SKM-1 treated with dmso at 0.1 percent for 144 hours (cell line): ENCODE measurements around the gene FAM135A.
"Not testable (repeated sequence)": the region's sequence is repeated elsewhere in the genome, so short reads cannot be mapped to it uniquely, and the experiment has no call there.

Experiments
- DNase-seq: peaks from one replicate; lab custom pipeline; 2025; ENCODE audit not compliant: unreplicated experiment; lab: John Stamatoyannopoulos, UW

Gene FAM135A

DNA sequence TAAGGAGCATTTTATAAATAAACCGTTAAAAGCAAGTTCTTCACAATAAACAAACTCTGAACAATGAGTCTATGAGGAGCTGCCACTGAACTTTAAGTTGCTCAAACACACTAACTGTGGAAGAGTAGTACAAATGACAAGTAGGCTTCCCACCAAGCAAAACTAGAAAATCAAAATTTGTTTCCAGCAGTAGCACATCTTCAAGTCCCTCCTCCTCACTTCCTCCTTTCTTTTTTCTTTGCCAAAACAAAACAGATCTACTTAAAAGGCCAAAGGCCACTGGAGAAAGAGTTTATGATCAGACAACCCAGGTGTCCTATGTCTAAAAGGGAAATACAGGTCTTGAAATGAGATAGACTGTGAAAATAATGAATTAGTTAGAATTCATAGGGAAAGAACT, 17.1 kb upstream of the FAM135A start:
- DNase-seq, result no peak

DNA sequence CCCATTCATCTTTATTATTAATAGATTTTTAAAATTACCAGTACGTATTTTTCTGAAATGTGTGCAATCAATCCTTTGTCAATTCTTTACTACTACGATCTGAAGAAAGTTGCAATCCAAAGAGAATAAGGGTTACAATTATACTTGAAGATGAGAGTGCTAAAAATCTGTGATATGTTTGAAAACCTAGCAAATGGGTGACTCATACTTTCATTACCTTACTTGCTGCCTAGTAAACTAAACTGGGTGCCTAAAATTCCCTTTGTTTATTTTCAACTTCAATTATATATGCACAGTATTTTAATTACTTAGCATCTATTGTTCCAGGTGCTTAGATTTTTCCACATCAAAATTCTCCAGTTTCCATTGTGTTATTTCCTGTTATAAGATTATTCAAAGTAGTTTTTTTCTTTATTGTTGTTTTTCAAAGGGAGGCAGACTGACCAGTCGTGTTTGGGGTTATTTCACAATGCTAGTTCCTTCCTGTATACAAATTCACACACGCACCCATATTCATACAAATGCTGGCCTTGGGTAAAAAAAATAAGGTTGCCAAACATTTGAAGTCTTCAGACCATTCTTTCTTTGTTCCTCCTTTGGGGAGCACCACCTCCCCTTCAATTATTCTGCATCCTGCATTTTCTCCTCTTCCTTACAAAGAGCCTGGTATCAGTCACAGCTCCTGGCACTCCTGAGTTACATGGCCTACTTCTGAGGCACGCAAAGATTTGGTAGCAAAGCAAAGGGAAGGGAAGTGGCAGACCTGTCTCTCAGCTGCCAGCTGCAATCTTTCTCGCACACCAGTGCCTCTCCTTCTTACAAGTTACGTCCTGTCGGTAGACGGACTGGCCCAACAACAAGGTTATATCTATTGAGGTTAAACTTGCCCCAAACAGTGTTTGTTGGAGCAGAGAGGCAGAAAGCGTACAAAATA, 16.2 kb upstream of the FAM135A start:
- DNase-seq, result no peak

DNA sequence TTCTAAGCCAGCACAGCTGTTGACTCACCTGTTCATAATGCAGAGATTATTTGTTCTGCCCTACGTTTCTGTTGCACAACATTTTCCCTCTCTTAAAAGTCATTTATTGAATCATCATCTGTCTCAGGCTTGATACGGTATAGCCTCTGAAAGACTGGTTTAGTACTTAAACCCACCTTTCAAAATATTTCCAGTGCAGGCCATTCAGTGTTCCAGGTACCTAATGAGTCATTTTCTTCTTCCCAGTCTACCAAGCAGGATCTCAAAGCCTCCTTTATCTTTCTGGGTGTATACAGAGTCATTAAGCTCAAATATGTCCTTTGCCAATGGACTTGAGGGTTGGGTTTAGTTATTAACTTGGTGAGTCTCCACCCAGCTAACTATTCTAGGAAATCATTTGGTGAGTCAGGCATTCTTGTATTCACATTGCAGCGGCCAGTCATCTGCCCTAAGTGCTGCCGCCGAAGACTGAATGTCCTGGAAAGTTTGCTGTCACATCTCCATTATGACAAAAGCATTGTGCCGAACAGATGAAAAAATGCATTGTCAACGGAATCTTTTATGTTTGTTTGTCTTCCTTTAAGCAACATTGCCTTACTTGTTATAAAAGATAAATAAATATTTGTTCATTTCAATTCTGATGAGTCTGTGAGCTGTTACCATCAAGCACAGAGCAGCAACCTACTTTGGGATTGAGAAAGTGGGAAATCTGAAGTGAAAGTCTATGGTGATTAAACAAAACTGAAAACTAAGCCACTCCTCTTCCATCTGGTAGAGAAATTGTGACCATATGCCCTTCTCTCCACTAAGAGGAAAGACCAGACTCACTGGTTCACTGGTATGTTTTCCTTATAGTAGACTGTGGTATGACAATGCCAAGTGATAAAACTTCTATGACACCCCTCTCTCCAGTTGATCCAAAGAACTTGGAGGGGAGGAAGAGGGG, 14.3 kb upstream of the FAM135A start:
- no peak for DNase-seq

DNA sequence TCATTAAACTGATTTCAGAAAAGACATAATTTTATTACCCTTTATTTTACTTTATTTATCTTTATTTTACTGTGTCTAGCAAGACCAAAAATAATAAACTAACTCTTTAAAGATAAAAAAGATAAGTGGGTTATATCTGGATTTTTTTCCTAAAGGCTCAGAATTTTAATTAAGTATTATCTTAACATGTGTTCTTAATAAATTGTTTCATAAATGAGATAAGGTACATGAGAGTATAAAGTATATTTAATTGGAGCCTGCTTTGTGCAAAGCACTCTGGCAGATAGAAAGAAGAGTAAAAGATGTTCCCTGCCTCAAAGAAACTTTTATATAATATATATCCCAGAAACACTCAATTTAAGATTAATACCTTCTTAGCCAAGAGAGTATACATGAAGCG, 8.7 kb upstream of the FAM135A start:
- DNase-seq, result no peak

DNA sequence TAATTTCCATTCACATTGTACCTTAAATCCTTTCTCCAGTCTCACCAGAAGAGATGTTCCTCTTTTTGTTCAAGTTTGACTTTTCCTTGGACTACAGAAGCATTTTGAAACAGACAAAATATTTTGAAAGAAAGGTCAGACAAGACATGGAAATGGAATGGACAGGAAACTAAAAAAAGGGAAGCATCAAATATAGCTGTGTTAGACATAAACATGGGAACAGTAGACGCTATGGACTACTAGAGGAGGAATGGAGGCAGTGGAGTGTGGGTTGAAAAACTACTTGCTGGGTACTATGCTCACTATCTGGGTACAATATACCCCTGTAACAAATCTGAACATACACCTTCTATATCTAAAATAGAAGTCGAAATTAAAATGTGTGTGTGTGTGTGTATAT, 4.1 kb upstream of the FAM135A start:
- peak; percentile 67 for DNase-seq

DNA sequence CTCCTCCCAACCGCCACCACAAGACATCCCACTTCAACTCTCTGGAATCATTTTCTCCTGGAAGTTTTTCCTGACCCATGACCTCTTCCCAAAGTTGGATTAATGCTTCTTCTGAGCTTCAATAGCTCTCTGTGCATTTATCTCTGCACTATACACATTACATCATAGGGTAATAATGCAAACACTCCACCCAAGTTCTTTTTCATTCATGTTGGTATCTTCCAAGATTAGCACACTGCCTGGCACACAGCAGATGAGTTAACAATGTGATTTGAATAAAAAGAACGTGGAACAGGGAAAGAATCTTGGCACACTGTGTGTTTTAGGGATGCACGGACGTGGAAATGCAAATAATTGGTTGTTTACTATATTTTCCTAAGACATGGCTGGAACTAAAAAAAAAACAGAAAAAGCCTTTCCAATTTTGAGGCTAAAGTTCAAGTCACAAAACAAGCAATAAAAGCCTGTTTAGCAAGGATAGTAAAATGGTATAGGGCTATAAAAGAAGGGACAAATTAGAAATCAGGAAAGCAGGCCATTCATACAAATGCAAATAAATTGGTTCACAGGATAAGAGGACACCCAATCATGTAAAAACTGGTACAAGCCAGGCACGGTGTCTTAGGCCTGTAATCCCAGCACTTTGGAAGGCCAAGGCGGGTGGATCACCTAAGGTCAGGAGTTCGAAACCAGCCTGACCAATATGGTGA, 1.6 kb upstream of the FAM135A start:
- no peak for DNase-seq

DNA sequence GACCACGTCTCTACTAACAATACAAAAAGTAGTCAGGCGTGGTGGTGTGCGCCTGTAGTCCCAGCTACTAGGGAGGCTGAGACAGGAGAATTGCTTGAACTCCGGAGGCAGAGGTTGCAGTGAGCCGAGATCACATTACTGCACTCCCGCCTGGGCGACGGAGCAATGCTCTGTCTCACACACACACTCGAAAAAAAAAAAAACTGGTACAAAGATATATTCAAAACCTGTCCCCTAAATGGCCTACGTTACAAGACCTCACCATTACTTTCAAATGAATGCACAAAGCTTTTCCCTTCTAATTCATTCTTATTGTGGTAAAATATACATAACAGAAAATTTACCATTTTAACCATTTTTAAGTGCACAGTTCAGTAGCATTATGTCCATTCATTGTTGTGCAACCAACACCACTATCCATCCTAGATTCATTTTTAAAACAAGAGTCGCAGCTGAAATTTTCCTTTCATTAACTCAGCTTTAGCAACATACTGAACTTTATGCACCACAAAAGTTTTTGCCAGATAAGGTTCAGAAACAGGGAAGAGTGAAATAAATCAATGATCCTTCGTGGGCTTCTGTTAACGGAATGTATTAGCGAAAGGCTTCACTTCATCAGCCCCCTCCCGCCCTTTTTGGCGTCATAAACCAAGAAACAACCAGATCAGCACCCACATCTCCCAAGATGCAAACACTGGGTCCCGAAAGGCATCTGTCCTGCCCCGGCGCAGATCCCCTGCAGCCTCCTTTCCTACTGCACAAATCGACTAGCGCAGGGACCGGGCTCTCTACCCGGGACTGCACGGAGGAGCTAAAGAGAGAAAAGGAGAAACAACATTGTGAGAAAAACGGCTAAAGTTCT, 825 bp upstream of the FAM135A start:
- no peak for DNase-seq

DNA sequence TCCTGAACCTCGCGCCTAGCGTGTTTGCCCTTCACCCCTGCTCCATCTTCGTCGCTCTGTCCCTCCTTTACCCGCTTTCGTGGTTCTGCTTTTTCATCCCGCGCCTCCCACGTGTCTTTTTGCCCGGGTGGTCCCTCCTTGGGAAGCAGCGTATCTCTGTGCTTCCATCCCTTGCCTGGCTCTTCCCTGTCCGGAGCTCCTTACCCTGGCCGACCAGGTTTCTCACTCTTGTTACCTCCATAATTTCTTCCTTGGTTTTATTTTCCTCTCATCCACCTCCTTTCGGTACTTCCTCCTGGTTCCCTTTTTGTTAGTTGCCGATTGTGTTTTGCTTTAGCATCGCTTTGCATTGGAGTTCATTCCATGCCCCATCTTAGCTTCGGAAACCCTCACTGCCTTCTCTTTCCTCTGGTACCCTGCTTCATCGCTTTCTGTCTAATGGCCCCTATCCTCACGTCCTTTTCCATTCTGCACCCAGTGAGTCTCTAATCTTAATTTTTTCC, 735 bp downstream of the FAM135A start:
- DNase-seq, result peak; percentile 39

DNA sequence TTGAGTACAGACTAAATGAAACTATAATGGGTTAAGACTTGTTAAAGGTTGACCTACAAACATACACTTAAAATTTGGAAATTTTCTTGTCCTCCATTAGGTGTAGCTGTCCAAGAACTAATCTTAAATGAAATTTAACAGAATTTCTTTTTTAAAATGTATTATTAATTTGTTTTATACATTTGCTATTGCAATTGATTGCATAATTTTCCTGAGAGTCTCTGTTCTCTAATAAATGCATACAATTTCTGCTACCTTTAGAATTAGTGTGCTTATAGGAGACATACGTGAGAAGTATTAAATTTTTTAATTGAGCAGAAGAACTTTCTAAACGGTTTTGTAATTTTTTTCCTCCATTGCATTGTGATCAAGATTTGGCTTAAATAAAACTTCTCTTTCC, 1.5 kb downstream of the FAM135A start:
- no peak for DNase-seq

DNA sequence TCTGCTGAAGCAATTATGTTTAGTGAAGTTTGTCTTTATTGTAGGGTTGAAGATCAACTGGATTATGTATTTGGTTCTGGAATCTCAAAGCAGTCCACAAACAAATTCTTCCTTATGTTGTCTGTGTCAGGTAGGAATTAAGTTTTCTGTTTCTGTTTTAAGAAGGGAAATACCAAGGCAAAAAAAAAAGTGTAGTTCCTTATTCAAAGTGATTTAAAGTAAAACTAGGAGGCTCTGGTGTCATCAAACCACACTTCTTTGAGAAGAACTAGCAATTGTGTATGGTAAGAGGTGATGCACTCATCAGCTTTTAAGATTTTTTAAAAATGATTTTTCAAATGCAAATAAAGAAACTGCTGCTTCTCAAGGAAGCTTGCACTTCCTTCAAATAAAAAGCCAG, 1.9 kb downstream of the FAM135A start:
- DNase-seq, result no peak

DNA sequence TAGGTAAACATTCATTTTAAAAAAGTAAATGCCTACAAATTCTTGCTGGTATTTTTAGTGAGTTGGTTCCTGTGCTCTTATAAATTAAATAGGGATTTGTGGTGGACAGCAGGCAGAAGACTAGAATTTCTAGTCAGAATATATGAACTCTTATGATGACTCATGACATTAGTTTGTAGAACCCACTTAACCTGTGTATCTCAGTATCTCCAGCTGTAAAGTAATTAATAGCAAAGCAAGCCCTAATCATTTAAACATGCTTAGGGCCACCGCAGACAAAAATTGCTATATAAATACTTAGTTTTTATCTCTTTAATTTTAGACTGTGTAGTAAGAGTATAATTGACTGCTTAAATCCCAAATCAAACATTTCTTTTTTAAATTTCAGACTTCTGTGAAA, 2.4 kb downstream of the FAM135A start:
- DNase-seq, result no peak

DNA sequence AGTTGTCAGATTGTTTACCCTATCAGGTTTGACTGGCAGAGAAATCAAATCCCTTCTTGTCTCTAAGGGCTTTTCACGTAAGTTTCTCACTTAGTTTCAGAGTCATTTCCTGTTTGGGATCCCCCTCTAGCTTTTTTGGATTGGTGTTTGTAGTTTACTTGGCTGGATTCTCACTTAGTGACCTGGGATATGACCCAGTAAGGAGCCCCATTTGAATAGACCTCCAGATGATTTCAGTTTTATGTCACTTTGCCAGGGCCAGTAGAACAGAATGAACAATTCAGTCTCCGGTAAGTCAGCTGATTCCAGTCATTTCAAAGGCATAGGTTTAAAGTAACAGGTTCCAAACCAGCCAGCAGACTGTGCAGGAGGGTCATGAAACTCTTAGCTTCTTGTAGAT, 8.2 kb downstream of the FAM135A start:
- DNase-seq, result no peak

DNA sequence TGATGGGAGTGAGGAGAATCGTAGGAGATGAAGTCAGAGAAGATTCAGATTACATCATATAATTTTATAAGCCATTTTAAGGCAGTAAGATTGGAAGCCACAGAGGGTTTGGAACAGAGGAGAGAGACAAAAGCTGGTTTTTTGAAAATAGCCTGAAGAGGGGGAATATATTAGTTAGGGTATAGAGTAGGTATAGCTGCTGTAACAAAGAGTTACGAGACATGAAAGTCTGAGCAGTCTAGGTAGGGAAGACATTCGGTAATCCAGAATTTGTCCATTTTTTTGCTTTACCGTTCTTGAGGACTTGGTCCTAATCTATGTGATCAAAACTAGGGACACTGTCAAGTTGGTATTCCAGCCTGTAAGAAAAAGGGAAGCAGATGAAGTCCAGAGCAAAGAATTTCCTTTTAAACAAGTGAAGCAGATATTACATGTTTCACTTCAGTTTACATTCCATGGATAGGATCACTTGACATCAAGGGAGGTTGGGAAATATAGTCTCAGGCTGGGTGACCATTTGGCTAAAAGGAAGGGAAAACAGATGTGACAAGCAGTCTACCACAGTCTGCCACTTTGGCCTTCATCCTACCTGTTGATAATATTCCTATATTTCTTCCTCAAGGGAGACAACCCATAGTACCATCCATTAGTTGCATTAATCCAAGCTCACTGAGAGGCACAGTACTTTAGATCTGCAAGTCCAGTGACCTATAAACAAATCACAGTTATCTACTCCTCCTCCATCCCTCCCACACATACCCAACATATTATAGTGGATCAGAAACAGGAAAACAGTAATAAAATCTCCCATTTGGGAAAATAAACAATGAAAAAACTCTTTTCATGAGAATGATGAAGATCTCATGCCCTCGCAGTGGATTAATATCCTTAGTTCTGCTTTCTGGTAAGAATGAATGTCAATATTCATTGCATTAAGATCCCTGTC, 10.2 kb downstream of the FAM135A start:
- no peak for DNase-seq

DNA sequence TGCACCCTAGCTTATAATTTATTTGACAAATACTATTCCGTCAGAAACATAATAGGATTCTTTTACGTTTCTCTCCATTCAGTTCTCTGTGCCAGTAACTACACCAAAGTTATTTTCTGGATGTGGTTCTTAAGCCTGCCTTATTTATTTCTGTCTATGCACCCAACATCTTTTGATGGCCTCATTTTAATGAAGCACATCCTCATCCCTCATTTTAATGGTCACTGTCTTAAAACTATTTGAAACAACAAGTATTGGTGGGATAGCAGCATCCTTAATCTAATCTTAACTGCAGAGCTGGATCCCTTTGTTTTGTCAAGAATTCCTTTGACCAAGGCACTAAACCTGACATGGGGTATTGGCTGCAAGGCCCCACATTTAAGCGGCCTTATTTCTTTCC, 11.0 kb downstream of the FAM135A start:
- DNase-seq, result no peak

DNA sequence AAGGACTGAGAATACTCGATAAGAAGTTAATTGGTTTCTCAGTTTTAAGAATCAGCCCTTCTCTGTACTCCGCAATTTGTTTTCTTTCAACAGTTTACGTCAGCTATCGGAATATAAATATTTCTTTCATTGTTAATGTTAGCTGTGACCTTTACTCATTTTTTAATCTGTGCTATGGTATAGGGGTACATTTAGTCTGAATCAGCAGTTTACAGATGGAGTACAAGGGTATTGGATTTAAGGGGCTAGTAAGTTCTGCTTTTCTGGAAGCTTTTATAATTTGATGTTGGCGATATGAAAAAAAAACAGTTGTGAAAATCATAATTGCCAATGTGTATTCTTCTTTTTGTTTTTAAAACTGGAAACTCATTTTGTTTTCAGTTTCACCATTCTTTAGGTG, 23.0 kb downstream of the FAM135A start:
- DNase-seq, result no peak

DNA sequence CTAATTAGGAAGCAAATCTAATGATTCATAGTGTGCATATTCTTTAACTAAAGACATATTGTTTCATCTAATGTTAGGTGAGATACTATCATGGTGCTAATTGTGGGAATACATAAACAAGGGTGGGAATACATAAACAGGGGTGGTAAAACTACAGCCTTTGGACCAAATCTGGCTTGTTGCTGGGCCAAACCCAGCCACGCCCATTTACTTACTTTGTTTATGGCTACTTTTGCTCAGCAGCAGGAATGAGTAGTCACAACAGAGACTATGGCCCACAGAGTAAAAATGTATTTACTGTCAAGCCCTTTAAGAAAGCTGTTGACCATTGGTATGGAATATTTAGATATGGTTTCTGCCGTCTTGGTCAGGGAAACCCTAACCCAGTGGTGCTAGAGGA, 31.7 kb downstream of the FAM135A start:
- no peak for DNase-seq

DNA sequence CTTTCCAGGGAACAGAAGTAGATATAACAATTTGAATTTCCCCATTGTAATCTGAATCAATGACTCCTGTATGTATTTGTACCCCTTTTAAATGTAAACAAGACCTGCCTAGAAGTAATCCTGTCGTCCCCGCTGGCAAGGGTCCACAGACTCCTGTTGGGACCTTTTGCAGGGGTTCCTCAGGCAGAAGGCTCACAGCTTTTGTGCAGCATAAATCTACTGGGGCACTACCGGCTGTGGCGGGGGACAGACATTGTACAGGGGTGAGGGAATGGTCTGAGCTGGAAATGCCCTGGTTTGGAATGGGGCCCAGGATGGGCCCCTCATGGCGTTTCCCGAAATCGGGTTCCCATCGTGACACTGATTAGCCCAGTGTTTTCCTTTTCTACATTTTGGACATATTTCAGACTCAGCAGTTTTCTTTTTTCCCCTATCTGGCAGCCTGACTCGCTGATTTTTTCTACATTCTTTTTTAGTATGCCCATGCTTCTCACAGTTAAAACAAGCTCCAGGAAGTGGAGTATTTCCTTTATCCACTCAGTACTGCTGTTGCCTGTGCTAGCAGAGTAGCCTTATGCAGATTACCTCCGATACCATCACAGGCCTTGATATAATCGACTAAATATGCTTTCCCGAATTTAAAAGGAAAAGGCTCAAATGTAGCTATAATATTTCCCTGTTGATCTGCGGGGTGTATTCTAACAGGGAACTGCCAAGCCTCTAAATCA, 34.2 kb downstream of the FAM135A start:
- not testable (repeated sequence) for DNase-seq

DNA sequence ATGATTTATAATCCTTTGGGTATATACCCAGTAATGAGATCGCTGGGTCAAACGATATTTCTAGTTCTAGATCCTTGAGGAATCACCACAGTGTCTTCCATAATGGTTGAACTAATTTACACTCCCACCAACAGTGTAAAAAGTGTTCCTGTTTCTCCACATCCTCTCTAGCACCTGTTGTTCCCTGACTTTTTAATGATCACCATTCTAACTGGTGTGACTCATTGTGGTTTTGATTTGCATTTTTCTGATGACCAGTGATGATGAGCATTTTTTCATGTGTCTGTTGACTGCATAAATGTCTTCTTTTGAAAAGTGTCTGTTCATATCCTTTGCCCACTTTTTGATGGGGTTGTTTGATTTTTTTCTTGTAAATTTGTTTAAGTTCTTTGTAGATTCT, 40.6 kb downstream of the FAM135A start:
- DNase-seq, result not testable (repeated sequence)
